Measurements from ENCODE around the gene PPT1. TPM values are rescaled to one million over a fixed set of nuclear protein-coding genes. Genes with fewer than 3 reads are reported as not detected.

PPT1 gene
- 73.6 and 79.6 TPM in 2 replicates for total RNA-seq (ENCODE audit: low replicate concordance)
- long read RNA-seq, full-length matches to known transcripts = 821 of 854 reads
- long read RNA-seq, partial matches to known transcripts = 15 of 854 reads
- long read RNA-seq, other reads (novel, unspliced or antisense) = 18 of 854 reads

DNA sequence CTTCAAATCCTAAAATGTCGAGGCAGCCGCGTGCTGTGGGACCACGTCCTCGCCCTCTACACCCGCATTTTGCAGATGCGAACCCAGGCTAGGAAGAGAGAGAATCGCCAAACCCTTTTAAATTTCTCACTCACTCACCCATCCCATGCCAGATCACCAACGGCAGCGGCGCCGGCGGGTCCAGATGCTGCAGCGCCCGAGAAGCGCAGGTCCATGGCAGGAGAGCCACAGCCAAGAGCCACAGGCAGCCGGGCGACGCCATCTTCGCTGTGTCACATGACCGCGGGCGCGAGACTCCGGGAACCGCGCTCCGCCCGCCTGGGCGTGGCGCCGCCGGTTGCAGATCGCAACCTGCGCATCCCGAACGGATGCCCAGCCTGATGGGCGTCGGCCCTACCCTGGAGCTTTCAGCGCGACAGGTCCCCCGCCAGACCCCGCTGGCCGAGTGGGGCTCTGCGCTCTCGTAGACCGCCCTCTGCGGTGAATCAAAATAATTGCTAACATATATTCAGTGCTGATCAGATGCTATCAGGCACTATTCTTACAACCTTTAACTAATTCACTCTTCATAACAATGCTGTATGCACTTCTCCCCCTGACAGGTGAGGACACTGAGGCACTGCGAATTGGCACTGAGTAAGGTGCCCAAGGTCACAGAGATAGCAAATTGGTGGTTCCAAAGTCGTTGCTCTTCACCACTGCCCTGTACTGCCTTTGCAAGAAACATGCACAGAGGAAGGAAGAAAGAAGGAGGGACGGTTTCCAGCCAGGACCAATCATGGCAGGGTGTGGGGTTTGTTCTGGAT lies at the start of gene PPT1:
Gene PPT1 (minus strand): TSS at position 276 of the 806 bp plus-strand sequence. CDS start 14 bp downstream, at position 262.
- TF ChIP-seq, protein P1, sequence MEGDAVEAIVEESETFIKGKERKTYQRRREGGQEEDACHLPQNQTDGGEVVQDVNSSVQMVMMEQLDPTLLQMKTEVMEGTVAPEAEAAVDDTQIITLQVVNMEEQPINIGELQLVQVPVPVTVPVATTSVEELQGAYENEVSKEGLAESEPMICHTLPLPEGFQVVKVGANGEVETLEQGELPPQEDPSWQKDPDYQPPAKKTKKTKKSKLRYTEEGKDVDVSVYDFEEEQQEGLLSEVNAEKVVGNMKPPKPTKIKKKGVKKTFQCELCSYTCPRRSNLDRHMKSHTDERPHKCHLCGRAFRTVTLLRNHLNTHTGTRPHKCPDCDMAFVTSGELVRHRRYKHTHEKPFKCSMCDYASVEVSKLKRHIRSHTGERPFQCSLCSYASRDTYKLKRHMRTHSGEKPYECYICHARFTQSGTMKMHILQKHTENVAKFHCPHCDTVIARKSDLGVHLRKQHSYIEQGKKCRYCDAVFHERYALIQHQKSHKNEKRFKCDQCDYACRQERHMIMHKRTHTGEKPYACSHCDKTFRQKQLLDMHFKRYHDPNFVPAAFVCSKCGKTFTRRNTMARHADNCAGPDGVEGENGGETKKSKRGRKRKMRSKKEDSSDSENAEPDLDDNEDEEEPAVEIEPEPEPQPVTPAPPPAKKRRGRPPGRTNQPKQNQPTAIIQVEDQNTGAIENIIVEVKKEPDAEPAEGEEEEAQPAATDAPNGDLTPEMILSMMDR (conservative IDR thresholded peaks at IDR 0.05) = no peak
- Mint-ChIP-seq H3K4me1 (ENCODE audit: unreplicated experiment) (peaks cover 29% of the 10 kb centered on the region), H3K36me3 (peaks cover 3% of the 10 kb centered on the region), H3K27ac (peak within 1 kb of the TSS; percentile 83), H3K27me3 (peaks cover 7% of the 10 kb centered on the region), H3K4me3 (peak within 1 kb of the TSS; percentile 97), H3K9me3 (peaks cover 4% of the 10 kb centered on the region)
- DNase-seq (ENCODE audit: extremely low spot score, unreplicated experiment) = peak; percentile 85

DNA sequence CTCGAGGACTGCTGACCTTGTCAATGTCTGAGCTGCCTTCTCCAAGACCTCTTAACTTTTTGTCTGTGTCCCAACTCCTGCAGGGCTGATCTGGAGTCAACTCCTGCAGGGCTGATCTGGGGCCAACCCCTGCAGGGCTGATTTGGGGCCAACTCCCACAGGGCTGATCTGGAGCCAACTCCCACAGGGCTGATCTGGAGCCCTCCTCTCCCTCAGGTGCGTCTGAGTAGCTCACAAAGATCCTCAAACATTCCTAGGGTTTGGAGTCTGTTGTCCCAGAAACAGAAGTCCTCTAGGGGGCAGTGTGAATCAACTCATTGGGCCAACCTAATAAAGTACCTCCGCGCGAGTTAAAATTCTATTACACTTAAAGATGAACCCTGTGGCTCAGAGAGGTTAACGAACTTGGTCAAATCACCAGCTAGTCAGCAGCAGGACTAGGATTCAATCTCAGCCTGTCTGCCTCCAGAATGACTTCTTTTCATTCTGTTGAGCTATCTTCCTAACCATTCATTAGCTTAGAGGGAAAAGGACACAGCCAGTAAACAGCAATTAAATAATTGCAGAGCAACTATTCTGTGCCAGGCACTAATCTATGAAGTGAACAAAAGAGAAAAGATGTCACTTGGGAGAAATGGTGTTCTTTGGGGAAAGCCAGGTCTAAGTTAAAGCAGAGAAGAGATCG lies 47.0 kb upstream of the PPT1 start:
- peaks cover 13% of the 10 kb centered on the region for H3K4me1 Mint-ChIP-seq (ENCODE audit: unreplicated experiment)
- no peaks in the 10 kb centered on the region for H3K36me3 Mint-ChIP-seq
- no peak overlapping the region for H3K4me3 Mint-ChIP-seq
- DNase-seq (ENCODE audit: extremely low spot score, unreplicated experiment) = peak; percentile 71
- H3K9me3 Mint-ChIP-seq = peaks cover 5% of the 10 kb centered on the region
- TF ChIP-seq, protein P1 (conservative IDR thresholded peaks at IDR 0.05) = peak; percentile 85
- peaks cover 52% of the 10 kb centered on the region for H3K27me3 Mint-ChIP-seq
- H3K27ac Mint-ChIP-seq = peak overlapping the region; percentile 61

DNA sequence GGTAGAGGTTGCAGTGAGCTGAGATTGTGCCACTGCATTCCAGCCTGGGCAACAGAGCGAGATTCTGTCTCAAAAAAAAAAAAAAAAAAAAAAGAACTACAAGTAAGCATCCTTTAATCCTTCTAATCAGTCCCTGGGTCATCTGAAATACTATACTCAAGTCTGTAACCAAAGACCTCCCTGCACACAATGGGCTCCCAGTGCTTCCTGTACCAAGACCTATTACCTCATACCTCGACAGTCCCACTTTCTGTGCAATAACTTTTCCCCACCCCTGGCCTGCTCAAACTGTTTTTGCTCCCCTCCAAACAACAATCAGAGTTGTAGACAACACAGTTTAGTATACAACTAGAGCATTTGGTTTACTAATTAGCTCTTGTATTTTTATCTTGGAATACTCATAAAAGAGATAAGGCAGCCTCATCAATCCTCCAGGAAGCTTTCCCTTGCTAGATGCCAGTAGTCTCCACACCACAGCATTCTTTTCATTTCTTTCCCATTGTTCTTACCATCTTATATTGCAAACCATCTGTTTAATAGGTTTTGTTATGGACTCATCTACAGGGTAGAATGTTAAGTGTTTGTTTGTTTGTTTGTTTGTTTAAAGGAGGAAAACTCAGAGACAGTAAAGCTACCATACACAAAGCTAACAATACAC lies 45.0 kb upstream of the PPT1 start:
- Mint-ChIP-seq H3K27ac (peak overlapping the region; percentile 59), H3K36me3 (no peaks in the 10 kb centered on the region), H3K27me3 (peaks cover 35% of the 10 kb centered on the region), H3K4me1 (ENCODE audit: unreplicated experiment) (peaks cover 13% of the 10 kb centered on the region), H3K4me3 (no peak overlapping the region), H3K9me3 (peaks cover 5% of the 10 kb centered on the region)
- TF ChIP-seq, protein P1 (conservative IDR thresholded peaks at IDR 0.05) = no peak
- DNase-seq (ENCODE audit: extremely low spot score, unreplicated experiment) = no peak

DNA sequence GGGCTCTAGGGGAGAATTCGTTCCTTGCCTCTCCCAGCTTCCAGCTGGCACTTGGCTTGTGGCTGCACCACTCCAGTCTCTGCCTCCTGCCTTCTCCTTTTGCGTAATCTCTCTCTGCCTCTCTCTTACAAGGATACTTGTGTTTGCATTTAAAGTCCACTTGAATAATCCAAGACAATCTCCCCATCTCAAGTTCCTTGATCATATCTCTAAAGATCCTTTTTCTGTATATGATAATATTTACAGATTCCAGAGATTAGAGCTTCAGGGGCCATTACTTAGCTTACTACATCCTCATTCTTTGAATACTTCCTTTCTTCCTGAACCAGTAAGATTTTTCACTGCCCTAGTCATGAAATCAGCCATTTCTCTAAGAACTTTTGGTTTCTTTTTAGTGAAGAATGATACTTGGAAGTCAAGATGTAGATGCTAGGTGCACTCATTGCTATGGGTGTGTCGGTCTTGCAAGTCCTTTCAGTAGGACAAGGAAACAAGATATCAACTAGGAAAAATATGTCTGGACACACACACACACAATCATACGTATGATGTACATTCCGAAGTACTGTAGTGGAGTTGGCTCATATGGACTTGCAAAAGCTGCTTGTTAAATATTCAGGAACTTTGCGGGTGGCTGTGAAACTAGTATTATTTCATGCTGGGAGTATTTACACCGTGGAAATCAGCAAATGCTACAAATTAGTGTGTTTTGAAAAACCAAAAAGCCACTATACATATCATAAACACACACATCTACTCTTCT lies 43.3 kb upstream of the PPT1 start:
- Mint-ChIP-seq H3K4me1 (ENCODE audit: unreplicated experiment) (peaks cover 13% of the 10 kb centered on the region), H3K27me3 (peaks cover 19% of the 10 kb centered on the region), H3K9me3 (peaks cover 5% of the 10 kb centered on the region), H3K4me3 (peak overlapping the region; percentile 2), H3K27ac (peak overlapping the region; percentile 82), H3K36me3 (no peaks in the 10 kb centered on the region)
- no peak for DNase-seq (ENCODE audit: extremely low spot score, unreplicated experiment)
- TF ChIP-seq, protein P1 (conservative IDR thresholded peaks at IDR 0.05) = no peak

DNA sequence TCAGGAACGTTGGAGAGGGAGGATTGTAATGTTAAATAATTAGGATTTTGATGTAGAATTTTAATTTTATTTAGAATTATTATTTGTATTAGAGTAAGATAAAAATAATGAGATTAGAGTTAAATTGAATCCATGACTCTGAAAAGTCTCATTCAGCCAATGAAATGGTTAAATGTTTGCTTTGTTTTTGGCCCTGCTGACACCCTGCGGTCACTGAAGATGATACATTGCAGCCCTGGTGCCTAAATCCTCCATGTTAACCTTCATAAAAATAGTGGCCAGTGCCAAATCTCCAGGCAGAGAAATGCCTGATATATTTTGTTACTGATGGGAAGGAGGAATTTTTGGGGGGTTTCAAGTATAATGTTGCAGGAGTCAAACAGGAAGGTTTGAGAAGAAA lies 36.8 kb upstream of the PPT1 start:
- DNase-seq (ENCODE audit: extremely low spot score, unreplicated experiment) = no peak
- Mint-ChIP-seq H3K9me3 (peaks cover 5% of the 10 kb centered on the region), H3K27ac (no peak overlapping the region), H3K27me3 (no peaks in the 10 kb centered on the region), H3K36me3 (no peaks in the 10 kb centered on the region), H3K4me3 (no peak overlapping the region), H3K4me1 (ENCODE audit: unreplicated experiment) (no peaks in the 10 kb centered on the region)
- TF ChIP-seq, protein P1 (conservative IDR thresholded peaks at IDR 0.05) = no peak

Measured in type B pancreatic cell (in vitro differentiated cells).